ENCODE data around the gene AFMID. TPM values are rescaled to one million over a fixed set of nuclear protein-coding genes. Genes with fewer than 3 reads are reported as not detected.

Gene AFMID
- total RNA-seq, 4 donors from 2014 or later, result 33.7 to 82.4 (median 60.4) TPM

DNA sequence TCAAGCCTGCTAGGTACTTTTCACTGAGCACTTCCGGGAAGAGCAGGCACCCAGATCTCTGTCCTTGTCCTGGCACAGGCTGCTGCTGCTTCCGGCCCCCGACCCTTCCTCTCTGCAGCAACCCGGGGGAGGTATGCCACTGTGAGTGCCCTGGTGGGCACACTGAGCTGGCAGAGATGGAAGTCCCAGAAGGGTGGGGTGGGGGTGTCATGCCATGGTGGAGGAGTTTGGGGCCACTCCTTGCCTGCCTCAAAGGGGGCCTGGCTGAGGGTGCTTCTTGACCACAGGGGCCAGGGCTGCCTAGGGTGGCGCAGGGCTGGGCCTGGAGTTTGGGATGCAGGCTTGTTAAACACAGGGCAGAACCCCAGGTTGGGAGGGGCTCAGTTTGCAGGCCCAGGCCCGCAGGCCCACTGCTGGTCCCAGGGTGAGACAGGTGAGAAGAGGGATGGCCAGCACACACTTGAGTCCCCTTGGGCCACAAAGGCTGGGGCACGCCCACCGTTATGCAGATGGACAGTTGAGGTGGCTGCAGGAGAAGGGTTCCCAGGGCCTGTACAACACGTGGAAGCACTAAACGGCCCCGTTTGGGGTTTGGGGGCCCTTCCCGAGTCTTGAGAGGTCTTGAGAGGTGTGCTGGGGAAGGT lies 53.0 kb downstream of the AFMID start:
- 77% methylated on average over 12 of the region's 12 CpGs; no CpG with 5 or more reads in 1 of the 2 donors for WGBS, 2 donors (ENCODE audit: low coverage in 1 of 2)
- Histone ChIP-seq H3K27ac (no peak overlapping the region), H3K4me3 (no peak overlapping the region), H3K9me3 (no peaks in the 10 kb centered on the region), H3K36me3 (no peaks in the 10 kb centered on the region), H3K4me1 (no peaks in the 10 kb centered on the region), H3K27me3 (no peaks in the 10 kb centered on the region)
- in situ Hi-C loops (cut with MboI; ENCODE audit: low pct_ligation_motif_present in 1 of 4, low pct_unique_long_range_greater_than_20kb in 1 of 4, low sequenced_read_pairs in 3 of 4) (loop anchor here in 3 of 4 donors (10.0 kb wide), 2 partner anchors 125 to 135 kb away; no protein-coding TSS in a partner anchor), intact Hi-C loops (cut with DNase I; ENCODE audit: low total_unique reads) (no loop called here)
- no peak for TF ChIP-seq POLR2AphosphoS5 (IDR thresholded peaks at IDR 0.05)
- TF ChIP-seq EP300 (IDR thresholded peaks at IDR 0.05; ENCODE audit: low read depth), result no peak
- TF ChIP-seq, protein P1, sequence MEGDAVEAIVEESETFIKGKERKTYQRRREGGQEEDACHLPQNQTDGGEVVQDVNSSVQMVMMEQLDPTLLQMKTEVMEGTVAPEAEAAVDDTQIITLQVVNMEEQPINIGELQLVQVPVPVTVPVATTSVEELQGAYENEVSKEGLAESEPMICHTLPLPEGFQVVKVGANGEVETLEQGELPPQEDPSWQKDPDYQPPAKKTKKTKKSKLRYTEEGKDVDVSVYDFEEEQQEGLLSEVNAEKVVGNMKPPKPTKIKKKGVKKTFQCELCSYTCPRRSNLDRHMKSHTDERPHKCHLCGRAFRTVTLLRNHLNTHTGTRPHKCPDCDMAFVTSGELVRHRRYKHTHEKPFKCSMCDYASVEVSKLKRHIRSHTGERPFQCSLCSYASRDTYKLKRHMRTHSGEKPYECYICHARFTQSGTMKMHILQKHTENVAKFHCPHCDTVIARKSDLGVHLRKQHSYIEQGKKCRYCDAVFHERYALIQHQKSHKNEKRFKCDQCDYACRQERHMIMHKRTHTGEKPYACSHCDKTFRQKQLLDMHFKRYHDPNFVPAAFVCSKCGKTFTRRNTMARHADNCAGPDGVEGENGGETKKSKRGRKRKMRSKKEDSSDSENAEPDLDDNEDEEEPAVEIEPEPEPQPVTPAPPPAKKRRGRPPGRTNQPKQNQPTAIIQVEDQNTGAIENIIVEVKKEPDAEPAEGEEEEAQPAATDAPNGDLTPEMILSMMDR (IDR thresholded peaks at IDR 0.05), result no peak
- no peak for TF ChIP-seq POLR2A (IDR thresholded peaks at IDR 0.05)
- DNase-seq, result no peak

DNA sequence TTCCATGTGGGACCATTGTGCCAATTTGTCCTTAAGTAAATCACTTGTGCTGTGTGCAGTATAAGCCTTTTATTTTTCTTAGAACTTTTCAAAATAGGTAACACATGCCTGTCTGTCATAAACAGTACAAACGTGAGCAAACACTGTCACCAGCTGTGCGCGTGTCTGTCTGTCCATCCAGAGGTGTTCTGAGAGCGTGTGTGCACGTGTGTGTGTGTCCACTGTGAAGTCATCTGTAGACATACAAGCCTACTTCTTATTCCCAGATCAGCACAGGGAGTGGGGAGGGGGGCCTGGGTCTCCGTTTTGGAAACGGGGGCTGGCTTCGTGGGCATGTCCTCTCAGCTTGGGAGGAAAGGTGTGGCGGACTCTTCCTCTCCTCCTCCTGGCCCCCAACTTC lies 53.7 kb downstream of the AFMID start:
- no peaks in the 10 kb centered on the region for H3K36me3 ChIP-seq
- H3K27me3 ChIP-seq, result no peaks in the 10 kb centered on the region
- intact Hi-C loops (cut with DNase I; ENCODE audit: low total_unique reads), result no loop called here
- TF ChIP-seq EP300 (IDR thresholded peaks at IDR 0.05; ENCODE audit: low read depth), result no peak
- TF ChIP-seq, protein P1 (IDR thresholded peaks at IDR 0.05), result no peak
- TF ChIP-seq POLR2A (IDR thresholded peaks at IDR 0.05), result no peak
- TF ChIP-seq POLR2AphosphoS5 (IDR thresholded peaks at IDR 0.05), result no peak
- WGBS, 2 donors (ENCODE audit: low coverage in 1 of 2), result 78 to 84% methylated on average over 6 to 9 of the region's 9 CpGs
- in situ Hi-C loops (cut with MboI; ENCODE audit: low pct_ligation_motif_present in 1 of 4, low pct_unique_long_range_greater_than_20kb in 1 of 4, low sequenced_read_pairs in 3 of 4), result loop anchor here in 3 of 4 donors (10.0 kb wide), 2 partner anchors 126 to 136 kb away; no protein-coding TSS in a partner anchor
- no peaks in the 10 kb centered on the region for H3K9me3 ChIP-seq
- no peak overlapping the region for H3K27ac ChIP-seq
- no peak for DNase-seq
- no peaks in the 10 kb centered on the region for H3K4me1 ChIP-seq
- H3K4me3 ChIP-seq, result no peak overlapping the region

DNA sequence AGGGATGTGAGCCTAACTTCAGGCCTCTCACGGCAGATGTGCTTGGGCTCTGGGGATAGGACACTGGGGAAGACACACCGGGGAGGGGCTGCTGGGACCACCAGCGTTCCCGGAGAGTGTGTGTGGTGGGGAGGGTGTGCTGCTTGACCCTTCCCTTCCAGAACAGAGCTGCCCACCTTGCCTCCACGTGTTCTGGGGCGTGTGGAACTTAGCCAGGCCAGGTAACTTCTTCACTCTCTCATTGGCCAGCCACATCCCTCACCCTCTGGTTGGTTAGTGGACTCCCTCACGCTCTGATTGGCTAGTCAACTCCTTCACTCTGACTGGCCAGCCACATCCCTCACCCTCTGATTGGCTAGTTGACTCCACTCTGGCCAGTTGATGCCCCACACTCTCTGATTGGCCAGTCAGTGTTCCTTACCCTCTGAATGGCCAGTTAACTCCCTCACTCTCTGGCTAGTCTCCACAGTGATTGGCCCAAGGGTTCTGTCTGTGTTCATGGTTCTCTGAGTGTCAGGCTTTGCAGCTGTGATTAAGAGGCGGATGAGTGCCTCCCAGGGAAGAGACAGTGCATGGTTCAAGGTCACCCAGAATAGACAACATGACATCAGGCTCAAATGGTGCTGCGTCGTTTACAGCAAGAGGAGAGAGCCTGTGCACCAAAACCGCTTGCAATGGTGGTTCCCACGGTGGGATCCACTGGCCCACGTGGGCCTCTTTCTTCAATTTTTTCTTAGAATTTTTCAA lies 54.3 kb downstream of the AFMID start:
- Histone ChIP-seq H3K27me3 (no peaks in the 10 kb centered on the region), H3K4me3 (no peak overlapping the region), H3K9me3 (no peaks in the 10 kb centered on the region), H3K27ac (no peak overlapping the region), H3K4me1 (no peaks in the 10 kb centered on the region), H3K36me3 (no peaks in the 10 kb centered on the region)
- DNase-seq, result no peak
- intact Hi-C loops (cut with DNase I; ENCODE audit: low total_unique reads), result no loop called here
- TF ChIP-seq, protein P1 (IDR thresholded peaks at IDR 0.05), result no peak
- TF ChIP-seq POLR2A (IDR thresholded peaks at IDR 0.05) (no peak), EP300 (IDR thresholded peaks at IDR 0.05; ENCODE audit: low read depth) (no peak), POLR2AphosphoS5 (IDR thresholded peaks at IDR 0.05) (no peak)
- in situ Hi-C loops (cut with MboI; ENCODE audit: low pct_ligation_motif_present in 1 of 4, low pct_unique_long_range_greater_than_20kb in 1 of 4, low sequenced_read_pairs in 3 of 4), result loop anchor here in 3 of 4 donors (10.0 kb wide), 2 partner anchors 127 to 137 kb away; no protein-coding TSS in a partner anchor
- WGBS, 2 donors (ENCODE audit: low coverage in 1 of 2), result 89 to 100% methylated on average over 3 to 12 of the region's 13 CpGs

DNA sequence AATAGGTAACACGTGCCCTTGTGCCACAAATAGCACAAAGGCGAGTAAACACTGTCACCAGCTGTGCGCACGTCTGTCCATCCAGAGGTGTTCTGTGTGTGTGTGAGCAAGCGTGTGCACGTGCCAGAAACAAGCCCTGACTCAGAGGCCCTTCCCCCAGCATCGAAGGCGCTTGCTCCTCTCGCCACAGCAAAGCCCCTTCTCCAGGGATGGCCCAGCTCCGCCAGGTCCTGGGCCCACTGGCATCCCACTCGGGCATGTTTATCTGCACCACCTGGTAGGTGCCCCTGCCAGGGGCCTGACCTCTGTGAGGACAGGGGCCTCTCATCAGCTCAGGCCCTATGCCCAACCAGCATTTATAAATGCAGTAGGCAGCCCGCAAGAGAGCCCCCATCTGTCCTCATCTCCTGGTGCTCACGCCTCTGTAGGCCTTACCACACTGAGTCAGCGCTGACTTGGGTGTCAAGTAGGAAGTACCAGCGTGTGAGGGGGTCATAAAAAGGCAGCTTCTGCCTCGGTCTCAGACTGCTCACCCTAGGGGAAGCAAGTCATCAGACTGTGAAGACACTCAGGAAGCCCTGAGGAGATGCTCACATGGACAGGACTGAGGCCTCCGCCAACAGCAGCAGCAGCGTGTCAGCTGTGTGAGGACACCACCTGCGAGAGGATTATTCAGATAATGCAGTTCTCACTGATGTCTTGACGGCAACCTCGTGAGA lies 55.0 kb downstream of the AFMID start:
- H3K36me3 ChIP-seq, result no peaks in the 10 kb centered on the region
- H3K9me3 ChIP-seq, result no peaks in the 10 kb centered on the region
- no peaks in the 10 kb centered on the region for H3K27me3 ChIP-seq
- no peak overlapping the region for H3K4me3 ChIP-seq
- WGBS, 2 donors (ENCODE audit: low coverage in 1 of 2), result 76% methylated on average over 21 of the region's 21 CpGs; no CpG with 5 or more reads in 1 of the 2 donors
- DNase-seq, result no peak
- in situ Hi-C loops (cut with MboI; ENCODE audit: low pct_ligation_motif_present in 1 of 4, low pct_unique_long_range_greater_than_20kb in 1 of 4, low sequenced_read_pairs in 3 of 4) (loop anchor here in 3 of 4 donors (10.0 kb wide), 2 partner anchors 127 to 137 kb away; no protein-coding TSS in a partner anchor), intact Hi-C loops (cut with DNase I; ENCODE audit: low total_unique reads) (no loop called here)
- no peak overlapping the region for H3K27ac ChIP-seq
- no peaks in the 10 kb centered on the region for H3K4me1 ChIP-seq
- no peak for TF ChIP-seq EP300 (IDR thresholded peaks at IDR 0.05; ENCODE audit: low read depth)
- TF ChIP-seq POLR2A (IDR thresholded peaks at IDR 0.05), result no peak
- no peak for TF ChIP-seq POLR2AphosphoS5 (IDR thresholded peaks at IDR 0.05)
- TF ChIP-seq, protein P1 (IDR thresholded peaks at IDR 0.05), result no peak
